HCT116 (cell line): ENCODE results near the gene CDH22. TPM values are rescaled to one million over a fixed set of nuclear protein-coding genes. Genes with fewer than 3 reads are reported as not detected.

Experiments
- ATAC-seq: fragments of 200-7000 bp; cut with Tn5 transposase; 2 replicates; pipeline ENCODE4 v1.9.1; 2020; ENCODE audit warnings: mild to moderate bottlenecking, moderate library complexity
- BruUV-seq: library from RNA; stranded (reverse); fragments of 400-500 nt; replicated peaks from 2 replicates; lab custom pipeline; 2021; lab: Mats Ljungman, UMichigan
- CTCF ChIA-PET: fragments of 300-600 bp; sonication (Branson Sonifier 250); formaldehyde crosslinking; loops from one replicate; lab custom pipeline; 2021; ENCODE audit warnings: antibody characterized with exemption; lab: Charles Lee
- POLR2A ChIA-PET: fragments of 300-600, 350-600 bp; sonication (Branson Sonifier 250); formaldehyde crosslinking; loops from one replicate; lab custom pipeline; 2021; ENCODE audit warnings: antibody characterized with exemption; lab: Charles Lee
- RAD21 ChIA-PET, 2 experiments: fragments of 300-600 bp; sonication (Branson Sonifier 250); formaldehyde crosslinking; loops; one replicate each; lab custom pipeline; 2023; ENCODE audit warnings: low total read pairs in 2 of 2; ENCODE audit not compliant: uncharacterized antibody in 2 of 2, unreplicated experiment in 2 of 2, low non-redundant PET in 1 of 2; lab: Charles Lee
- DNase-seq: peaks from one replicate; pipeline ENCODE4 v3.0.0-alpha.2; 2010; ENCODE audit warnings: low read depth, low spot score
- H2AFZ ChIP-seq: fragments of 200-600 bp; shearing (Covaris generic), sonication (generic); 2 replicates; pipeline ENCODE4 v1.6.1; 2017; ENCODE audit warnings: low read depth, mixed run types, mixed read lengths, antibody characterized with exemption, low read length; ENCODE audit not compliant: poor library complexity, severe bottlenecking
- H3K27ac ChIP-seq: 2 replicates; pipeline ENCODE4 v1.5.1; 2012; ENCODE audit warnings: low read depth, low read length
- H3K27me3 ChIP-seq: fragments of 200-600 bp; sonication (generic); 2 replicates; pipeline ENCODE4 v1.6.1; 2016; ENCODE audit warnings: mixed run types, low read length, mixed read lengths; ENCODE audit not compliant: insufficient read depth
- H3K36me3 ChIP-seq, 2 experiments: fragments of 200-500 bp in 1 of 2; fragments of 200-600 bp in 1 of 2; sonication (Bioruptor generic) in 1 of 2; sonication (generic) in 1 of 2; 2 replicates each; pipeline versions ENCODE4 v1.5.1 to v1.6.1; 2014 to 2016; ENCODE audit warnings: low read length in 2 of 2, inconsistent platforms in 1 of 2, mixed read lengths in 1 of 2, mixed run types in 1 of 2; ENCODE audit not compliant: insufficient read depth in 2 of 2, control insufficient read depth in 1 of 2
- H3K4me1 ChIP-seq, 2 experiments: fragments of 200-600 bp in 1 of 2; sonication (generic) in 1 of 2; 2 replicates each; pipeline versions ENCODE4 v1.5.1 to v1.6.1; 2012 to 2017; ENCODE audit warnings: low read length in 2 of 2, inconsistent platforms in 1 of 2, mild to moderate bottlenecking in 1 of 2, mixed read lengths in 1 of 2, mixed run types in 1 of 2, moderate library complexity in 1 of 2; ENCODE audit not compliant: insufficient read depth in 2 of 2, control insufficient read depth in 1 of 2
- H3K4me2 ChIP-seq: fragments of 200-600 bp; sonication (generic); 2 replicates; pipeline ENCODE4 v1.6.1; 2017; ENCODE audit warnings: mixed run types, low read length, mixed read lengths
- H3K4me3 ChIP-seq, 2 experiments: fragments of 200-600 bp in 1 of 2; sonication (generic) in 1 of 2; replicated peaks in 1 of 2; 2 replicates each; pipeline ENCODE4 v1.5.1; 2011 to 2016; ENCODE audit warnings: low read length in 2 of 2, control low read depth in 1 of 2, low read depth in 1 of 2, mild to moderate bottlenecking in 1 of 2, mixed read lengths in 1 of 2, mixed run types in 1 of 2
- H3K79me2 ChIP-seq: fragments of 200-600 bp; sonication (generic); 2 replicates; pipeline ENCODE4 v1.6.1; 2017; ENCODE audit warnings: mild to moderate bottlenecking, mixed run types, low read length, moderate library complexity, mixed read lengths; ENCODE audit not compliant: insufficient read depth
- H3K9ac ChIP-seq: fragments of 200-600 bp; sonication (generic); 2 replicates; pipeline ENCODE4 v1.6.1; 2016; ENCODE audit warnings: low read length, mixed read lengths
- H3K9me2 ChIP-seq: fragments of 200-600 bp; sonication (generic), shearing (Covaris generic); 2 replicates; pipeline ENCODE4 v1.6.1; 2017; ENCODE audit warnings: mixed run types, mild to moderate bottlenecking, moderate library complexity; ENCODE audit not compliant: insufficient read depth
- H3K9me3 ChIP-seq, 2 experiments: fragments of 200-500 bp in 1 of 2; fragments of 200-600 bp in 1 of 2; sonication (Bioruptor generic) in 1 of 2; sonication (generic) in 1 of 2; 2 replicates each; pipeline ENCODE4 v1.6.1; 2014 to 2017; ENCODE audit warnings: low read length in 2 of 2, mixed read lengths in 2 of 2, inconsistent platforms in 1 of 2, low read depth in 1 of 2, mild to moderate bottlenecking in 1 of 2, mixed run types in 1 of 2, moderate library complexity in 1 of 2; ENCODE audit not compliant: control insufficient read depth in 1 of 2, insufficient read depth in 1 of 2
- H4K20me1 ChIP-seq: fragments of 200-600 bp; sonication (generic), shearing (Covaris generic); 2 replicates; pipeline ENCODE4 v1.6.1; 2017; ENCODE audit warnings: mixed run types, mild to moderate bottlenecking, moderate library complexity; ENCODE audit not compliant: insufficient read depth
- CEBPB ChIP-seq: IDR thresholded peaks from 2 replicates; pipeline ENCODE4 v1.6.1; 2012; ENCODE audit warnings: low read depth
- EGR1 ChIP-seq: IDR thresholded peaks from 2 replicates; pipeline ENCODE4 v1.6.1; 2012; ENCODE audit warnings: low read depth
- EZH2 ChIP-seq: fragments of 200-600 bp; sonication (generic); IDR thresholded peaks from 2 replicates; pipeline ENCODE4 v1.6.1; 2017; ENCODE audit warnings: antibody characterized with exemption, mixed run types
- JUND ChIP-seq: IDR thresholded peaks from 2 replicates; pipeline ENCODE4 v1.6.1; 2012
- SIN3A ChIP-seq: IDR thresholded peaks from 2 replicates; pipeline ENCODE4 v1.6.1; 2012; ENCODE audit warnings: low read depth
- SP1 ChIP-seq: IDR thresholded peaks from 2 replicates; pipeline ENCODE4 v1.6.1; 2012; ENCODE audit warnings: low read depth
- intact Hi-C: fragments of 100-400 bp; cut with micrococcal nuclease; formaldehyde crosslinking; loops from 2 replicates; pipeline ENCODE4 v1.10.0; 2022
- total RNA-seq: library from RNA; stranded (reverse); gene quantifications from one replicate; pipeline ENCODE4 v1.2.1, GENCODE V29; 2021; ENCODE audit not compliant: unreplicated experiment
- TF ChIP-seq, protein P1 (sequence below): IDR thresholded peaks from 2 replicates; pipeline ENCODE4 v1.6.1; 2012

CDH22 gene
- total RNA-seq, 1 experiment from 2014 or later: 1.8 TPM

DNA sequence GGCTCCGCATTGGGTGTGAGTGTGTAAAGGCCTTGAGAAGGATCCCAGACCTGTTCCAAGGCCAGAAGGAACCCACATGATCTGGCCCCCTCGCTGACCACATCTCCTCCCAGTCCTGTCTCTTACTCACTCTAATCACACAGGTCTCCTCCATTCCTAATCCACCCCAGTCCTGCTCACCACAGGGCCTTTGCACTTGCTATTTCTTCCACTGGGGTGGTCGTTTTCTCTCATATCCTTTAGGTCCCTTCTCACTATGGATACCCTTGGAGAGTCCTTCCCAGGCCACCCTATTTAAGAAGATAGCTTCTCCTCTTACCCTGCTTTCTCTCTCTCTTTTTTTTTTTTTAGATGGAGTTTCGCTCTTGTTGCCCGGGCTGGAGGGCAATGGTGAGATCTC, 124.5 kb downstream of the CDH22 start:
- TF ChIP-seq EZH2 (no peak), SIN3A (no peak), JUND (no peak)
- TF ChIP-seq, protein P1, sequence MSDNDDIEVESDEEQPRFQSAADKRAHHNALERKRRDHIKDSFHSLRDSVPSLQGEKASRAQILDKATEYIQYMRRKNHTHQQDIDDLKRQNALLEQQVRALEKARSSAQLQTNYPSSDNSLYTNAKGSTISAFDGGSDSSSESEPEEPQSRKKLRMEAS: no peak
- no peak overlapping the region for H3K4me2 ChIP-seq
- H3K9me2 ChIP-seq: no peaks in the 10 kb centered on the region
- POLR2A ChIA-PET: no interaction called here
- H2AFZ ChIP-seq: no peak overlapping the region
- H3K9ac ChIP-seq: no peak overlapping the region
- H3K79me2 ChIP-seq: no peaks in the 10 kb centered on the region
- no peak overlapping the region for H3K4me3 ChIP-seq
- H3K27me3 ChIP-seq: no peaks in the 10 kb centered on the region
- ATAC-seq: no peak
- H3K36me3 ChIP-seq: no peaks in the 10 kb centered on the region
- RAD21 ChIA-PET: no interaction called here
- intact Hi-C loops: no loop called here
- DNase-seq: no peak
- no peaks in the 10 kb centered on the region for H3K9me3 ChIP-seq
- BruUV-seq: no TSS peak
- CTCF ChIA-PET: no interaction called here
- H3K27ac ChIP-seq: no peak overlapping the region
- no peaks in the 10 kb centered on the region for H4K20me1 ChIP-seq
- 0 out of 4 replicates have a peak, but pooled peaks cover 0 to 4% of the 10 kb centered on the region in 2 experiments for H3K4me1 ChIP-seq

DNA sequence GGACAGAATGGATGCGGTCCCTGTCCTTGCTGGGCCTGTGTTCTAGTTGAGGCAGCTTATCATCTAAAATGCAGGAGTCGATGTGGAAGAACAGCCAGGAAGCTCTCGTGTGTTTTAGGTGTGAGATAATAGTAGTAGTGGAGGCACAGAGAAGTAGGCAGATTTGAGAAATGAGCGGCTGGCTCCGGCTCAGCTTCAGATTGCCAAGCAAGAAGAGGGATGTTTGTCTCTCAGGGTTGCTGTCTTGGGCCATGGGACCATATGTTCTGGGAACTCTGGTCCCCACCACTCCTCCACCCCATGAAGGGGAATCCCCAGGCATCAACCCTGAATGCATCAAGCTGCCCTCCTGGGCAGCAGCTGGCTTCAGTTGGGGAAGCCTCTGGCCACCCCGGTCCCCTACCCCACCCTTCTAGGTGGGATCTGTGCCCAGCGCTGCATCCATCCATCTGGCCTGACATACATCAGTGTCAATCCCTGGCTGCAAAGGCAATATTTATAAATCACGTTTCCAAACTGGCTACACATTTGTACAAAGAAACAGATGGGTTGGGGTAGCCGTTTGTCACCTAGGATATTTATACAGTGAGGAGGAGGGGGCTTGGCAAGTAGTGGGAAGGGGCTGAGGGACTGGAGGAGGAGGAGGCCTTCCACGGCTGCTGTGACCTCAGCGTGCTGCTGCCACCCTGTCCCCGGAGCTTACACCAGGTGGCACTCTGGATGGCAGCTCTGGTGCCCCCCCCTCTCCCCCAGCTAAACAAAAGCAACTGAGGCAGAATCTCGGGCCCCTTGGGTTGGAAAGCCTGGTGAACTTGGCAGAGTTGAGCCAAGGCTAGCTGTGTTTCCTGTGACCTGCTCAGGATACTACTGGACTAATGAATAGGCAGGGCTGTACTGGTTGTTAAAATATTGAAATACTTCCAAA, 125.8 kb downstream of the CDH22 start:
- no peaks in the 10 kb centered on the region for H4K20me1 ChIP-seq
- H3K4me2 ChIP-seq: no peak overlapping the region
- H3K9ac ChIP-seq: no peak overlapping the region
- 0 out of 4 replicates have a peak, but pooled peaks cover 0 to 4% of the 10 kb centered on the region in 2 experiments for H3K4me1 ChIP-seq
- H3K4me3 ChIP-seq: no peak overlapping the region
- intact Hi-C loops: no loop called here
- ChIA-PET POLR2A (no interaction called here), CTCF (no interaction called here), RAD21 (no interaction called here)
- no TSS peak for BruUV-seq
- DNase-seq (no peak), ATAC-seq (no peak)
- no peaks in the 10 kb centered on the region for H3K36me3 ChIP-seq
- H3K79me2 ChIP-seq: no peaks in the 10 kb centered on the region
- H2AFZ ChIP-seq: no peak overlapping the region
- TF ChIP-seq EGR1 (no peak), CEBPB (no peak), SP1 (no peak)
- H3K9me3 ChIP-seq: no peaks in the 10 kb centered on the region
- H3K9me2 ChIP-seq: no peaks in the 10 kb centered on the region
- H3K27me3 ChIP-seq: no peaks in the 10 kb centered on the region
- no peak overlapping the region for H3K27ac ChIP-seq
